Dermis blood vessel endothelial cell (primary cell): ENCODE measurements around the gene PSMC1. TPM values are rescaled to one million over a fixed set of nuclear protein-coding genes. Genes with fewer than 3 reads are reported as not detected.

Experiments
- DNase-seq: peaks from one replicate; pipeline ENCODE4 v3.0.0; 2010
- total RNA-seq: library from RNA; depleted of rRNA; stranded (reverse); fragments of >200 nt; gene quantifications from 2 replicates; pipeline ENCODE4 v1.2.3, GENCODE V29; 2014

PSMC1 gene
- total RNA-seq, 1 donor from 2014 or later, result 179 TPM

- no peak for DNase-seq
These were observed 46.4 kb downstream of the PSMC1 start for GRCh38 chr14:90302529-90303303.

- no peak for DNase-seq
These were observed 47.1 kb downstream of the PSMC1 start for GRCh38 chr14:90303473-90303872.

- no peak for DNase-seq
These were observed 48.1 kb downstream of the PSMC1 start for GRCh38 chr14:90304502-90304901.

- DNase-seq, result no peak
These were observed 48.8 kb downstream of the PSMC1 start for GRCh38 chr14:90305176-90305601.

GRCh38 chr14:90308561-90308960, 52.2 kb downstream of the PSMC1 start:
- DNase-seq, result no peak

- DNase-seq, result no peak
These were observed 60.9 kb downstream of the PSMC1 start for GRCh38 chr14:90317286-90317685.

- no peak for DNase-seq
These were observed 61.7 kb downstream of the PSMC1 start for GRCh38 chr14:90318016-90318415.

GRCh38 chr14:90319173-90319572, 62.8 kb downstream of the PSMC1 start:
- no peak for DNase-seq

- no peak for DNase-seq
These were observed 63.5 kb downstream of the PSMC1 start for GRCh38 chr14:90319634-90320541.

GRCh38 chr14:90321891-90322290, 65.5 kb downstream of the PSMC1 start:
- DNase-seq, result no peak

Other genes with a start within 250 kb of the PSMC1 start
- gene KCNK13, start 194.6 kb upstream of the PSMC1 start, total RNA-seq, result 0.05 TPM in 1 of 2 replicates, not detected in the other
- 12.3 and 13.3 TPM in 2 replicates for gene NRDE2, start 75.4 kb downstream of the PSMC1 start, total RNA-seq
- gene CALM1, start 140.5 kb downstream of the PSMC1 start, total RNA-seq, result 551 and 736 TPM in 2 replicates